Neural progenitor cell (in vitro differentiated cells): ENCODE measurements around the gene HMHB1. TPM values are rescaled to one million over a fixed set of nuclear protein-coding genes. Genes with fewer than 3 reads are reported as not detected.

ENCODE experiments used
- DNase-seq: peaks from one replicate; pipeline ENCODE4 v3.0.0-alpha.2; 2016; ENCODE audit warnings: low spot score
- H2AFZ ChIP-seq: fragments of 200-600 bp; sonication (generic); replicated peaks from 2 replicates; pipeline ENCODE4 v1.6.1; 2016; ENCODE audit warnings: antibody characterized with exemption
- H3F3A ChIP-seq: fragments of 200-600 bp; sonication (generic); 2 replicates; pipeline ENCODE4 v1.6.1; 2016; ENCODE audit warnings: antibody characterized with exemption, low read depth
- H3K27ac ChIP-seq: fragments of 200-600 bp; sonication (generic); 2 replicates; pipeline ENCODE4 v1.5.1; 2016; ENCODE audit warnings: mild to moderate bottlenecking
- H3K27me3 ChIP-seq: fragments of 200-600 bp; sonication (generic); 2 replicates; pipeline ENCODE4 v1.6.1; 2016; ENCODE audit warnings: mild to moderate bottlenecking, moderate library complexity
- H3K36me3 ChIP-seq: fragments of 200-600 bp; sonication (generic); 2 replicates; pipeline ENCODE4 v1.5.1; 2016
- H3K4me1 ChIP-seq: fragments of 200-600 bp; sonication (generic); 2 replicates; pipeline ENCODE4 v1.6.1; 2016; ENCODE audit warnings: mixed run types
- H3K4me2 ChIP-seq: fragments of 200-600 bp; sonication (generic); 2 replicates; pipeline ENCODE4 v1.6.1; 2016
- H3K4me3 ChIP-seq: fragments of 200-600 bp; sonication (generic); 2 replicates; pipeline ENCODE4 v1.5.1; 2016
- H3K79me2 ChIP-seq: fragments of 200-600 bp; sonication (generic); 2 replicates; pipeline ENCODE4 v1.6.1; 2016; ENCODE audit warnings: low read depth
- H3K9ac ChIP-seq: fragments of 200-600 bp; sonication (generic); 2 replicates; pipeline ENCODE4 v1.6.1; 2016
- H3K9me3 ChIP-seq: fragments of 200-600 bp; sonication (generic); 2 replicates; pipeline ENCODE4 v1.5.1; 2016; ENCODE audit warnings: low read depth
- H4K20me1 ChIP-seq: fragments of 200-600 bp; sonication (generic); 2 replicates; pipeline ENCODE4 v1.6.1; 2016; ENCODE audit warnings: low read depth
- H3K27ac Mint-ChIP-seq: 3 replicates; pipeline ENCODE4 v1.8.0; 2021; ENCODE audit warnings: mixed read lengths
- H3K27me3 Mint-ChIP-seq: 2 replicates; pipeline ENCODE4 v1.8.0; 2022; ENCODE audit warnings: low read depth, mild to moderate bottlenecking, inconsistent platforms, moderate library complexity, mixed read lengths; ENCODE audit not compliant: insufficient read depth
- H3K36me3 Mint-ChIP-seq: 3 replicates; pipeline ENCODE4 v1.8.0; 2021; ENCODE audit warnings: mixed read lengths
- H3K4me1 Mint-ChIP-seq: 3 replicates; pipeline ENCODE4 v1.8.0; 2021; ENCODE audit warnings: mixed read lengths
- H3K4me3 Mint-ChIP-seq: 3 replicates; pipeline ENCODE4 v1.8.0; 2021; ENCODE audit warnings: mild to moderate bottlenecking, moderate library complexity, mixed read lengths
- H3K9me3 Mint-ChIP-seq: 3 replicates; pipeline ENCODE4 v1.8.0; 2020; ENCODE audit warnings: mixed read lengths
- EZH2 ChIP-seq: fragments of 200-600 bp; sonication (generic); IDR thresholded peaks from 2 replicates; pipeline ENCODE4 v1.6.1; 2017; ENCODE audit warnings: antibody characterized with exemption, mild to moderate bottlenecking, moderate library complexity
- EZH2phosphoT487 ChIP-seq: fragments of 200-600 bp; sonication (generic); IDR thresholded peaks from 2 replicates; pipeline ENCODE4 v1.6.1; 2017; ENCODE audit warnings: antibody characterized with exemption
- total RNA-seq: library from RNA; depleted of rRNA; stranded (reverse); fragments of >200 nt; gene quantifications from 2 replicates; pipeline ENCODE4 v1.2.3, GENCODE V29; 2015; ENCODE audit warnings: low replicate concordance
- TF ChIP-seq, protein P1 (sequence below): fragments of 200-600 bp; sonication (generic); IDR thresholded peaks from 2 replicates; pipeline ENCODE4 v1.5.1; 2017; ENCODE audit warnings: antibody characterized with exemption, mild to moderate bottlenecking

HMHB1 gene
- total RNA-seq, 1 donor from 2014 or later: not detected

DNA sequence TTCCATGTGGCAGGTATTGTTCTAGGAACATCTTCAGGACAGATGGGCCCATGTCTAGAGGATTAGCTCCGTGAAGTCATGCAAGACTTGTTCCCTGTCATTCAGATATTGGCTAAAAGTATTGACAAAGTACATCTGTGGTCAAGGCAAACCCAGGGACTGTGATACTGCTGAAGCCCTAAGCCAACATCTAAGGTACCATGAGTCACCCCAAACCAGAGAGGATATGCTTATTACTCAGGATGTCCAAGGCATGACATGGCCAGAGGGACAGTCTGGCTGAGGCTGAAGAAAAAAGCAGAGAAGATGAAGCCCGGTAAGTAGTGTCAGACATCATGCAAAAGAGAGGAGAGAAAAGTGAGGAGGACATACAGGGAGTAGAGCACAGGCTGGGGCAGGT lies 31.0 kb downstream of the HMHB1 start:
- no peaks in the 10 kb centered on the region for H3K36me3 ChIP-seq
- DNase-seq: no peak
- TF ChIP-seq, protein P1, sequence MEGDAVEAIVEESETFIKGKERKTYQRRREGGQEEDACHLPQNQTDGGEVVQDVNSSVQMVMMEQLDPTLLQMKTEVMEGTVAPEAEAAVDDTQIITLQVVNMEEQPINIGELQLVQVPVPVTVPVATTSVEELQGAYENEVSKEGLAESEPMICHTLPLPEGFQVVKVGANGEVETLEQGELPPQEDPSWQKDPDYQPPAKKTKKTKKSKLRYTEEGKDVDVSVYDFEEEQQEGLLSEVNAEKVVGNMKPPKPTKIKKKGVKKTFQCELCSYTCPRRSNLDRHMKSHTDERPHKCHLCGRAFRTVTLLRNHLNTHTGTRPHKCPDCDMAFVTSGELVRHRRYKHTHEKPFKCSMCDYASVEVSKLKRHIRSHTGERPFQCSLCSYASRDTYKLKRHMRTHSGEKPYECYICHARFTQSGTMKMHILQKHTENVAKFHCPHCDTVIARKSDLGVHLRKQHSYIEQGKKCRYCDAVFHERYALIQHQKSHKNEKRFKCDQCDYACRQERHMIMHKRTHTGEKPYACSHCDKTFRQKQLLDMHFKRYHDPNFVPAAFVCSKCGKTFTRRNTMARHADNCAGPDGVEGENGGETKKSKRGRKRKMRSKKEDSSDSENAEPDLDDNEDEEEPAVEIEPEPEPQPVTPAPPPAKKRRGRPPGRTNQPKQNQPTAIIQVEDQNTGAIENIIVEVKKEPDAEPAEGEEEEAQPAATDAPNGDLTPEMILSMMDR: no peak
- TF ChIP-seq EZH2phosphoT487: no peak
- no peak for TF ChIP-seq EZH2

GRCh38 chr5:143843461-143843860 lies 31.5 kb downstream of the HMHB1 start:
- H3K4me3 Mint-ChIP-seq: no peak overlapping the region
- DNase-seq: no peak
- H3K9me3 Mint-ChIP-seq: no peaks in the 10 kb centered on the region
- Histone ChIP-seq H3K36me3 (no peaks in the 10 kb centered on the region), H3K9ac (no peak overlapping the region), H3K4me1 (peaks cover 15% of the 10 kb centered on the region), H4K20me1 (no peaks in the 10 kb centered on the region), H3K27me3 (no peaks in the 10 kb centered on the region), H3F3A (no peaks in the 10 kb centered on the region), H3K27ac (no peak overlapping the region), H3K4me2 (no peak overlapping the region), H2AFZ (no peak overlapping the region), H3K9me3 (no peaks in the 10 kb centered on the region), H3K4me3 (no peak overlapping the region), H3K79me2 (no peaks in the 10 kb centered on the region)
- H3K4me1 Mint-ChIP-seq: peaks cover 7% of the 10 kb centered on the region
- no peak overlapping the region for H3K27ac Mint-ChIP-seq
- TF ChIP-seq EZH2phosphoT487 (no peak), EZH2 (no peak)
- peaks cover 2% of the 10 kb centered on the region for H3K27me3 Mint-ChIP-seq
- no peaks in the 10 kb centered on the region for H3K36me3 Mint-ChIP-seq

More for the DNA sequence above, 31.0 kb downstream of the HMHB1 start:
- no peak overlapping the region for H3K27ac Mint-ChIP-seq
- H3K9me3 Mint-ChIP-seq: no peaks in the 10 kb centered on the region
- H3K27me3 ChIP-seq: no peaks in the 10 kb centered on the region
- no peaks in the 10 kb centered on the region for H3F3A ChIP-seq
- no peak overlapping the region for H3K27ac ChIP-seq
- H3K9ac ChIP-seq: no peak overlapping the region
- H3K4me1 ChIP-seq: peaks cover 15% of the 10 kb centered on the region
- peaks cover 2% of the 10 kb centered on the region for H3K27me3 Mint-ChIP-seq
- H3K36me3 Mint-ChIP-seq: no peaks in the 10 kb centered on the region
- H4K20me1 ChIP-seq: no peaks in the 10 kb centered on the region
- H3K79me2 ChIP-seq: no peaks in the 10 kb centered on the region
- H3K9me3 ChIP-seq: no peaks in the 10 kb centered on the region
- peaks cover 7% of the 10 kb centered on the region for H3K4me1 Mint-ChIP-seq
- H2AFZ ChIP-seq: no peak overlapping the region
- H3K4me3 Mint-ChIP-seq: no peak overlapping the region
- no peak overlapping the region for H3K4me2 ChIP-seq
- H3K4me3 ChIP-seq: no peak overlapping the region

DNA sequence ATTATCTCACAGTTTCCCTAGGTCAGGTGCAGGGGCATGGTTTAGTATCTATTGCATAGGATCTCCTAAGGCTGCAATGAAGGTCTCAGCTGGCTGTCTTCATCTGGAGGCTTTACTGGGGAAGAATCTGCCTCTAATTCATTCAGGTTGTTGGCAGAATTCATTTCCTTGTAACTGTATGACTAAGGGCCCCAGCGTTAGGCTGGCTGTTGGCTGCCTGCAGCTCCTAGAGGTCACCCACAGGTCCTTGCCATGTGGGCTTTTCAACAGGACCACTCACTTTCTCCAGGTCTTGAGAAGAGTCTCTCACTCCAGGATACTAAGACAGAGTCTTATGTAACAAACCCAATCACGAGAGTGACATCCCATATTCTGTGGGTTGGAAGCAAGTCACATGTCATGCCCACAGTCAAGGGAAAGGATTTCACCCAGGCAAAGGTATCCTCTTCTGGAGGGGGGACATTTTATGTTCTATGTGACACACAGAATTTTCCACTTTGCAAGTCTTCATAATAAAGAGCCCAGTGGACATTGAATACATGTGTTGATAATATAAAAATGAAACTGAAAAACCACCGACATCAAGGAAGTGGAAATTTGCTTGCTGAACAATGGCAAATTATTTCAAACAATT lies 38.2 kb downstream of the HMHB1 start:
- Mint-ChIP-seq H3K9me3 (peaks cover 5% of the 10 kb centered on the region), H3K36me3 (no peaks in the 10 kb centered on the region), H3K4me1 (no peaks in the 10 kb centered on the region), H3K27me3 (no peaks in the 10 kb centered on the region), H3K27ac (no peak overlapping the region), H3K4me3 (no peak overlapping the region)
- no peaks in the 10 kb centered on the region for H3K27me3 ChIP-seq
- H3K9me3 ChIP-seq: no peaks in the 10 kb centered on the region
- H3F3A ChIP-seq: no peaks in the 10 kb centered on the region
- H3K4me3 ChIP-seq: no peak overlapping the region
- no peak overlapping the region for H3K4me2 ChIP-seq
- TF ChIP-seq, protein P1: no peak
- TF ChIP-seq EZH2 (no peak), EZH2phosphoT487 (no peak)
- H3K4me1 ChIP-seq: no peaks in the 10 kb centered on the region
- H3K36me3 ChIP-seq: no peaks in the 10 kb centered on the region
- H3K79me2 ChIP-seq: no peaks in the 10 kb centered on the region
- H4K20me1 ChIP-seq: no peaks in the 10 kb centered on the region
- no peak overlapping the region for H3K27ac ChIP-seq
- DNase-seq: no peak
- no peak overlapping the region for H2AFZ ChIP-seq
- H3K9ac ChIP-seq: no peak overlapping the region

- Histone ChIP-seq H3K4me2 (no peak overlapping the region), H3K9me3 (no peaks in the 10 kb centered on the region), H3K4me1 (no peaks in the 10 kb centered on the region), H3K36me3 (no peaks in the 10 kb centered on the region), H2AFZ (no peak overlapping the region), H3K79me2 (no peaks in the 10 kb centered on the region), H4K20me1 (no peaks in the 10 kb centered on the region), H3F3A (no peaks in the 10 kb centered on the region), H3K4me3 (no peak overlapping the region), H3K27ac (no peak overlapping the region), H3K9ac (no peak overlapping the region), H3K27me3 (no peaks in the 10 kb centered on the region)
- Mint-ChIP-seq H3K9me3 (peaks cover 5% of the 10 kb centered on the region), H3K27me3 (no peaks in the 10 kb centered on the region), H3K36me3 (no peaks in the 10 kb centered on the region), H3K27ac (no peak overlapping the region), H3K4me1 (no peaks in the 10 kb centered on the region), H3K4me3 (no peak overlapping the region)
- TF ChIP-seq, protein P1: no peak
- TF ChIP-seq EZH2 (no peak), EZH2phosphoT487 (no peak)
- no peak for DNase-seq
Observed at GRCh38 chr5:143851383-143851782, 39.4 kb downstream of the HMHB1 start.
